NCI-H2107 treated with DMSO at 0.1 percent for 48 hours (cell line): Measurements from ENCODE around the gene B4GALT7.
"Not testable (repeated sequence)": the region's sequence is repeated elsewhere in the genome, so short reads cannot be mapped to it uniquely, and the experiment has no call there.

ENCODE experiments used
- DNase-seq: peaks from one replicate; lab custom pipeline; 2025; ENCODE audit not compliant: unreplicated experiment; lab: John Stamatoyannopoulos, UW

The B4GALT7 gene, protein sequence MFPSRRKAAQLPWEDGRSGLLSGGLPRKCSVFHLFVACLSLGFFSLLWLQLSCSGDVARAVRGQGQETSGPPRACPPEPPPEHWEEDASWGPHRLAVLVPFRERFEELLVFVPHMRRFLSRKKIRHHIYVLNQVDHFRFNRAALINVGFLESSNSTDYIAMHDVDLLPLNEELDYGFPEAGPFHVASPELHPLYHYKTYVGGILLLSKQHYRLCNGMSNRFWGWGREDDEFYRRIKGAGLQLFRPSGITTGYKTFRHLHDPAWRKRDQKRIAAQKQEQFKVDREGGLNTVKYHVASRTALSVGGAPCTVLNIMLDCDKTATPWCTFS

DNA sequence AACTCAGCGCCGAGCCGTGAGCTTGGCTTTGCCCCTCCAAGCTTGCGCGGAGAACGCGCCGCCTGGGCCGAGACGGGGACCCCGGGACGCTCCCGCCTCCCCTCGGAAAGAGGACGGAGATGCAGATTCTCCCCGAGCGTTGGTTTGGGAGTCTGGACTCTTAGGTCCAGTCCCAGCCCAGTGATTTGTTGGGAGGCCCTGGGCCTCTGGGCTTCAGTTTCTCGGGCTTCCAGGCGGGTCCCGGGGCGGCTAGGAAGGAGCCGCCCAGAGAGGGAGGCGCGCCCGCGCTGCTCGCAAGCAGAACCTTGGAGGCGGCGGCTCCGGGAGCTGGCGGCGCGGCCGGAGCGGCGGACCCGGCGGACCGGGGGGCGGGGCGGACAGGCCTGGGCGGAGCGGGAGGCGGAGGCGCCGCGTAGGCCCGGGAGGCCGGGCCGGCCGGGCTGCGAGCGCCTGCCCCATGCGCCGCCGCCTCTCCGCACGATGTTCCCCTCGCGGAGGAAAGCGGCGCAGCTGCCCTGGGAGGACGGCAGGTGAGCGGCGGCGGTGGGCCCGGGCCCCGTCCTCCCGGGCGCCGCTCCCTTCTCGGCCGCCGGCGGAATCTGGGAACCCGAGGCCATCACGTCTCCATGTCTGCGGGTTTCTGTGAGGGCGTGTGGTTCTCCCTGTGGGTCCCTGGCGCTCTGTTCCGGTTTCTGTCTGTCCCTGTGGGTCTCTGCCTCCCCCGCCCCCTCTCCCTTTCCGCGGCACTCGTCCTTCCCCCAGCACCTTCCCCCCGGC is at the start of gene B4GALT7:
Gene B4GALT7, plus strand, starts transcription at position 402 of the 777 bp plus-strand sequence. Its CDS starts 79 bp downstream, at position 481.
- DNase-seq = no peak

DNA sequence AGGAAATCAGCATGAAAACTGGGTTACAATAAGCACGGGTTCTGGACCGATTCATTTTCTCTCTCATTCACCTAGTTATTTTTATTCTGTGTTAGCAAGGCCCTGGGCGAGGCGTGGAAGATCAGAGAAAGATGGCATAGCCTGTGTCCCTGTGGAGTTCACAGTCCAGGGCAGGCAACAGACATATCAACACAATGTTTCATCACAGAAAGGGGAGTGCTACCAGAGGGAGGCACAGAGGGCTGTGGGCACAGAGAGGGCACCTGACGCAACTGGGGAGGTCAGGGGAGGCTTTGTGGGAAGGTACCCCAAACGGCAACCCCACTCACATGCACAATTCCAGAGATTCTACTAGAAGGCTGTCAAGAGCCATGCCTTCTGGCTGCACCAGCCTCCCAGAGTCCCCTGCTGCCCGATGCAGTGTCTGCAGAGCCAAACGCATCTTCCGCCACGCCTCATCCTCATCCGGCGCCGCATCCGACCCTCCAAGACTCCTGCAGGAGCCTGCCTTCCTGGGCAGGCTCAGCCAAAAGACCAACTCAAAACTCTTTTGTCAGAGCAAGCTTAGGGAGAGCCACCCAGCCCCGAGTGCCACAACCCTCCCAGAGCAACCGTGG is 47.0 kb upstream of the B4GALT7 start:
- no peak for DNase-seq

DNA sequence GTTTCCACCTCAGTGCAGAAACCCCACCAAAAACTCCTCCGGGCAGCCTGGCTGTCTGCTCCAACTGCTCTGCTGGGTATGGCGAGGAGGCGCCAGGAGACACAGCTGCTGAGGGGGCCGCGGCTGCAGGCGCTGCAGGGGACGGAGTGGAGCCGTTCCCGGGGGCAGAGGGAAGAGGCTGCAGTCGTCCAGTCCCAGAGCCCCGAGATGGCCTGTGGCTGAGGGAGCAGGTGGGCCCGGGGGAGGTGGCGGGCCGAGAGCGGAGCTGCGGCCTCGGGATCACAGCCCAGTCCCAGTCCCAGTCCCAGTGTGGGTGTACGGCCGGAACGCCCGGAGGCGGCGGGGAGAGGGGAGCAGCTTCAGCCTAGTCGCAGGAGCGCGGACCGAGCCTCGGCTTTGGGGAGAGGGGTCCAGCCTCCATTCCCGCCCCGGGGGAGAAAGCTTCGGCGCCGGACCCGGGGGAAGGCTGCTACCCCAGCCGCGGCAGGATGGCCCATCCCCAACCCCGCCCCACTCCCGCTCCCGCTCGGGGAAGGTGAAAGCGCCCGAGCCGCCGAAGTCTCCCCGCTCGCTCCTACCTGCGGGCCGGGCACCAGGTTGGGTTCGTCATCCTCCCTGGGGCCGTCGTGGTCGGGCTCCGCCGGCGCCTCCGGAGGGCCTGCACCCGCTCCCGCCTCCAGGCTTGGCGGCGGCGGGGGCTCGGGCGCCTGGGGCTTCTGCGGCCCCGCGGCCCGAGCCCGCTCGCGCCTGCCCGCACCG is 46.1 kb upstream of the B4GALT7 start:
- no peak for DNase-seq

DNA sequence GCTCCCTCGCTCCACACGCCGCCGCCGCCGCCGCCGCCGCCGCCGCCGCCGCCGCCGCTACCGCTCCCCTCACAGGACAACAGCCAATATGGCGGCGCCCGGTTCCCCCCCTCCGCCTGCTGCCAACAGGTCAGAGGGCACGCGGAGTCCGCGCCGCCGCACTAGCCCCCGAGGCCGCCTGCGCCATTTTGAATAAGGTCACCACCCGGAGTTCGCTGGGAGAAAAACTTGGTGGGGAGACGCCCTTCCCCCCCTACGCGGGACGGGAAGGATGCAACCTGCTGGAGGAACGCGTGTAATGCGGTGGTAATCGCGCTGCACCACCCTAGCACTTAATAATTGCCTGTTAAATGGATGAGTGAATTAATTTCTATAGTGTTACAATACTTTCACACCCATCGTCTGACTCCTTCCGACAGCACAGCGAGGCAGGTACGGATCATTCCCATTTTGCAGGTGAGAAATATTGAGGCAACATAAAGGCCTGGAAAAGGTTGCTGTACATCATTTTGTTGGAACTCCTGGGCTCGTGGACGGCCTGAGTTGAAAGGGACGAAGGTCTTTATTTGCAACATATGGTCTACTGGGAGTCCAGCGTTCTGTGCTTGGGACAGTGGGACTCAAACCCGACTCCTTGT is 45.3 kb upstream of the B4GALT7 start, which contains the start of gene FAM193B:
Gene FAM193B, minus strand, starts transcription at position 90 of the 638 bp plus-strand sequence. CDS start 105 bp downstream, outside the sequence.
- DNase-seq = peak; percentile 69

DNA sequence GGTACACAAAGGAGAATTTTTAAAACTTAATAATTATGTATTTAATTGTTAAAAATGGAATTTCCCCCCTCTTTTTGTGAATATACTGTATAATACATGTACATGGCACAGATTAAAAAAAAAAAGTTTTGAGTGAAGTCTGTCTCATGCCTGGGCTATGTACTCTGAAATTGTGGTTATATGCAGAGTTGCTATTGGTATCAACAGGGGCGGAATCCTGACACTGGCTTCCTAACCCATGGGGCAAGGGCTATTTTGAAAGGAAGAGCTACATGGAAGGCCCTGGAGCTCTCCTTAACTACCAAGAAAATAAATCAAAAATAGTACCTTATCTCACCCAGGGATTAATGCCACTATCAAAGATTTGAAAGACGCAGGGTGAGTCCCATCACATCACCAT is 44.7 kb upstream of the B4GALT7 start:
- DNase-seq = no peak

DNA sequence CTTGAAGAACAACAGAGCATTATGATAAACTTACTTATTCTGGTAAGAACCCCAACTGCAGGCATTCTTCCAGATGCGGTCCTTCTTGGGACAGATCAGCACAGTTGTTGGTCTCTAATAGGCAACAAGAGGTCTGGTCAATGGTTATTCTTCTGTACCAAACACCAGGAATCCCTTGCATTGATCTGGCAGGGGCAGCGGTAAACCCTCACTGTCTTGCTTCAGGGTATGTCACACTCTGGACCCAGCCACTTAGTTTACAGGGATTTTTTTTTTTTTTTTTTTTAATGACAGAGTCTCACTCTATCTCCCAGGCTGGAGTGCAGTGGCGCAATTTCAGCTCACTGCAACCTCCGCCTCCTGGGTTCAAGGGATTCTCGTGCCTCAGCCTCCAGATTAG is 44.3 kb upstream of the B4GALT7 start:
- no peak for DNase-seq

DNA sequence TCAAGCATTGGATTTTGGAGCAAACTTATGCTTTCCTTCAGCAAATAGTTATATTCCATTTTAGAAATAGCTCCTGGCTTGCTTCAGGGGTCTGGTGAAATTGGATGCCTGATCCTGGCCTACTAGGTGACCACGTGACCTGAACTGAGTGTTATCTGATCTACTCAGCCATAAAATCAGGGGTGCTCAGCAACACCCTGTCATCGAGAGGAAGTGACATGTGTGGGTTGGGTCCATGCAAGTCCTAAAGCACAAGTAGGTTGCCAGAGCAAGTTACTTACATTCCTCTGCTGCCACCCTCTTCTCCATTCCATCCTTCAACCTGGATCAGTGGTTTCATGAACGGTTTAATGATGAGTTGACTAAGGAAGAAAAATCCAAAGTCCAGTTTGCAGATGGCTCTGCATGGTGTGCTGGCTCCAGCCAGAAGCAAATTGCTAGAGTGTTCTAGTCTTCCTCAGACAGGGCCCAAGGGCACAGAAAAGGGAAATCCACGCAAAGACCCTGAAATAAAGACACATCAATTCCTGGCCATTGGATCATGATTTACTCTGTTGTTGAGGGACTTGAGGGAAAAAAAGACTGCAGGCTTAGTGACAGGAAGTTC is 42.8 kb upstream of the B4GALT7 start:
- peak; percentile 64 for DNase-seq

DNA sequence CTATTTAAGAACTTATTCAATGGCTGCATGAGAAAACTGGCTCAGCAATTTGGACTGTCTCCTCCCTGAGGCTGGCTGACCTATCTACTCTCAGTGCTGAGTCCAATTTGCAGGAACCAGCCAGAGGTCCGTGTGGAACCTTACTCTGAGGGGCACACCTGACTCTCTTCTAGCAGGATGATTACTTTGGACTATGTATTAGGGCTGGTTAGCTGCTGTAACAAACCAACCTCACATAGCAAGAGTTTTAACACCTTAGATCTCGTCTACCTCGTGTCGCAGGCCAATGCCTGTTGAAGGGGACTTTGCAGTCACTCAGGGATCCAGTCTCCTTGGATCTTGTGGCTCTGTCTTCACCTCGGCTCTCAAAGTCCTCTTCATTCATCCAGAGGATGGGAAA is 42.1 kb upstream of the B4GALT7 start:
- no peak for DNase-seq

DNA sequence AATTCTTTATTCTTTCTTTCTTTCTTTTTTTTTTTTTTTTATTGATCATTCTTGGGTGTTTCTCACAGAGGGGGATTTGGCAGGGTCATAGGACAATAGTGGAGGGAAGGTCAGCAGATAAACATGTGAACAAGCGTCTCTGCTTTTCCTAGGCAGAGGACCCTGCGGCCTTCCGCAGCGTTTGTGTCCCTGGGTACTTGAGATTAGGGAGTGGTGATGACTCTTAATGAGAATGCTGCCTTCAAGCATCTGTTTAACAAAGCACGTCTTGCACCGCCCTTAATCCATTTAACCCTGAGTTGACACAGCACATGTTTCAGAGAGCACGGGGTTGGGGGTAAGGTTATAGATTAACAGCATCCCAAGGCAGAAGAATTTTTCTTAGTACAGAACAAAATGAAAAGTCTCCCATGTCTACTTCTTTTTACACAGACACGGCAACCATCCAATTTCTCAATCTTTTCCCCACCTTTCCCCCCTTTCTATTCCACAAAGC is 40.4 kb upstream of the B4GALT7 start:
- not testable (repeated sequence) for DNase-seq

DNA sequence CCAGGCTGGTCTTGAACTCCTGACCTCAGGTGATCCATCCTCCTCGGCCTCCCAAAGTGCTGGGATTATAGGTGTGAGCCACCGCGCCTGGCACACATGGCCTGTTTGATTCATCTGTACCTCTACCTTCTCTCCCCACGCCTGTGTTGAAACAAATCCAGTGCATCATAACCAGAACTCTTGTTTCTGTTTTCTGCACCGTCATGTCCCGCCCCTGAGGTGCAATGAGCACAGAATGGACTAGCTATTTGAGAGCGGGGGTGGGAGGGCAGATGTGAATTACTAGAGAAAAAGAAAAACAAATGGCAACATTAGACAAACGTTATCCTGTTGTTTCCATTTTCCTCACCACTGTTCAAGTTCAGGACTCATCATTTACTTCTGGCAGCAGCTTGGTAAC is 34.9 kb upstream of the B4GALT7 start:
- DNase-seq = no peak

DNA sequence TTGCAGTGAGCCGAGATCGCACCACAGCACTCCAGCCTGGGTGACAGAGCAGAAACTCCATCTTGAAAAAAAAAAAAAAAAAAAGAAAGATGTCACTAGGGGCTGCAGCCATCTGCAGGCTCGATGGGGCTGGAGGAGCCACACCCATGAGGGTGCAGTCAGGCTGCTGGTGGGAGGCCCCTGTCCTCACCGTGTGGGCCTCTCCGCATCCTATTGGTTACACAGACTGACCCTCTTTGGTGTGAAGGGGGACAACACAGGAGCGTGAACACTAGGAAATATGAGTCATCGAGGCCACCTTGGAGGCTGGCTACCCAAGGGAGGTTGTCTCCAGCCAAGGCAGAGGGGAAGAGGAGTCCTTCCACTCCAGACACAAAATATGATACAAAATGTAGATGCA is 31.6 kb upstream of the B4GALT7 start:
- DNase-seq = no peak

DNA sequence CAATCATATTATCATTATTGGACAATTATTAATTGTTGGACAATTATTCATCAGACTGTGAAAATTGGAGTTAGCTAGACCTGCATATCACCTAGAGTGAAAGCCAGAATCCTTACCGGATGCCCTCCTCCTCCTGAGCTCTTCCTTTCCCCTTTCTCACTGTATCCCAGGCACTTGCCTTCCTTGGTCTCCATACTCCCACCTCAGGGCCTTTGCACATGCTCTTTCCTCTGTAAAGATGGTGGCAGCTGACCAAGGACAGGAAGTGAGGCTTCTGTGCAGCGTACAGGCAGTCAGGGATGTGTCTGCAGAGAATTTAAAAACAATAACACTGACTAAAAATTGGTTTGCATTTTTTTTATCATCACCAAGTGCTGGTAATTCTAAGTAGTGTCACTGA is 30.0 kb upstream of the B4GALT7 start:
- DNase-seq = no peak

DNA sequence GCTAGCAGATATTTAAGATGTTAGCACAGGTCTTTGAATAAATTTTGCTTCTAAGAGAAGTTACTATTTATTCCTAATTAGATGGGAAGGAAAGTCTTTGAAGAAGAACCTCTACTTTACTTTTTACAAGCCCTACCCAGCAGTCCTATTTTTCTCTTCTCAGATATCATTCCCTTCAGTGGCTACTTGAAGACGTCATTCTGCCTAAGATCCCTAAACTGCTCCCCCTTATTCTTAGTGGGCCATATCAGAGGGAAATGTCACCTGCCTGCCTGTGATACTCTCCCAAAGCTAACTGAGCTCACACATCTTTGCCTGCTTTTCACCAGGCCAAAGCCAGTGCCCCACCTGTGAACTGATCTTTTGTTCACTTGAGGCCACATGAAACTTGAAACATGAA is 24.4 kb upstream of the B4GALT7 start:
- DNase-seq = no peak

DNA sequence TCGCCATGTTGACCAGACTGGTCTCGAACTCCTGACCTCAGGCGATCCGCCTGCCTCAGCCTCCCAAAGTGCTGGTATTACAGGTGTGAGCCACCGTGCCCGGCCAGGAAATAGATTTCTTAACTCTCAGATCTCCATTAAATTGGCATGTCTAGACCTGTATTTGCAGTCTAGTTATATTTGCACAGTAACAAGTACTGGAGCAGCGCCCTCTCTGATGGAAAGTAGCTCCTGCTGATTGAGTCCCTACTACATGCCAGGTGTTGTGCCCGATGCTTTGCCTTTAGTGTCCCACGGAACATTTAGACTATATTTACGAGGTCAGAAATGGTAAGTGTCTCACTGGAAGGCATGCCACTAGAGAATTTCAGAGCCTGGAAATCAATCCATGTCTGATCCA is 23.8 kb upstream of the B4GALT7 start:
- DNase-seq = no peak

DNA sequence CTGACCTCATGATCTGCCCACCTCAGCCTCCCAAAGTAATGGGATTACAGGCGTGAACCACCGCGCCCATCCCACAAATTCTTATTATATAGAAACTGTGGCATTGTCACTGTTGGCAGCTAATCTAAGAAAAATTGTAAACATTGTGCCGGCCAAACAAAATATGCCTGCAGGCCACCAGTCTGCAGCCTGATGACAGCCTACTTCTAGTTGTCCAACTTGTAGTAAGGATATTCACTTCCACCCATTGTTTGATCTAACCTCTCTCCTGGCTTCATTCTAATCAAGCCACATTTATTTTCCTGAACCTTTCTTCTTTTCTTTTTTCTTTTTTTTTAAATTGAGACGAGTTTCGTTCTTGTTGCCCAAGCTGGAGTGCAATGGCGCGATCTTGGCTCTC is 21.6 kb upstream of the B4GALT7 start:
- no peak for DNase-seq

DNA sequence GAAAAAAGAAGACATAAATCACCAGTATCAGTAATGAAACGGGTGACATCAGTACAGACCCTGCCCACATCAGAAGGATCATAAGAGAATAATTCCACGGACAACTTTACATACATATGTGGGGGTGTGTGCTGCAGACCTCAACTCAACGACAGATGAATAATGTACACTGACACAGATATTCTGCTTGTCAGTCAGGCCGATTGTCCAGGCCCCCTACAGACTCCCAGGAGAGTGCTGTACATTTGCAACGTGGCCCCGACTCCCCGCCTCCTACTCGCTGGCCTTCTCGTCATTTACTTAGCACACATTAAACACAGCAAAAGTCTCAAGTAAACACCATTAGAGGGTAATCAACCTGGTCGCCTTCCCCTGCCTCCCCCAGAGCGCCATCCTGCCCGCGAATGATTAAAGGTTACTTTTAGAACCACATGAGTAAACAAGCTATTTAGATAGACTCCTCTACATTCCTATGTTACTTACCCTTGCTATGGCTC is 11.5 kb upstream of the B4GALT7 start:
- DNase-seq = no peak

DNA sequence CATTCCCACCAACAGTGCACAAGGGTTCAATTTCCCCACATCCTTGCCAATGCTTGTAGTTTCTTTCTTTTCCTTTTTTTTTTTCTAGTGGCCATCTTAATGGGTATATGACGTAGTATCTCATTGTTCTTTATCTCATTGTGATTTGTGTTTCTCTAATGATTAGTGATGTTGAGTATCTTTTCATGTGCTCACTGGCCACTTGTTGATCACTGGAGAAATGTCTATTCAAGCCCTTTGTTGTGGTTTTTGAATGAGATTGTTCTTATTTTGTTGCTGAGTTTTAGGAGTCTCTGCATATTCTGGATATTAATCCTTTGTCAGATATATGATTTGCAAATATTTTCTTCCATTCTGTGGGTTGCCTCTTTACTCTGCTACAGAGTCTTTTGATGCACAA is 9.5 kb upstream of the B4GALT7 start:
- DNase-seq = no peak

DNA sequence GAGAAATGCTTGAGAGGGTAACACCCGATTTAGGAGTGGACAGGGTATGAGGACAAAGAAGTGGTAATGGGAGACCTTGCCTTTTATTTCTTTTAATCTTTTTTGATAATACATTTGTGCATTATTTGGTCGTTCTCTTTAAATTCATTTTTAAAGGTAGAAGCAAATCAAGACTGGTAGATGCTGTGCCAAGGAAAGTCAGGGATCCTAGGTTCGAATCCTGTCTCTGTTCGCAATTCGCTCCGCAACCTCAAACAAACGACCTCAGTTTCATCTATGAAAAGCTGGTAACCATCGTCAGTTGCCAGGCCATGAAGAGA is 8.3 kb upstream of the B4GALT7 start:
- no peak for DNase-seq

DNA sequence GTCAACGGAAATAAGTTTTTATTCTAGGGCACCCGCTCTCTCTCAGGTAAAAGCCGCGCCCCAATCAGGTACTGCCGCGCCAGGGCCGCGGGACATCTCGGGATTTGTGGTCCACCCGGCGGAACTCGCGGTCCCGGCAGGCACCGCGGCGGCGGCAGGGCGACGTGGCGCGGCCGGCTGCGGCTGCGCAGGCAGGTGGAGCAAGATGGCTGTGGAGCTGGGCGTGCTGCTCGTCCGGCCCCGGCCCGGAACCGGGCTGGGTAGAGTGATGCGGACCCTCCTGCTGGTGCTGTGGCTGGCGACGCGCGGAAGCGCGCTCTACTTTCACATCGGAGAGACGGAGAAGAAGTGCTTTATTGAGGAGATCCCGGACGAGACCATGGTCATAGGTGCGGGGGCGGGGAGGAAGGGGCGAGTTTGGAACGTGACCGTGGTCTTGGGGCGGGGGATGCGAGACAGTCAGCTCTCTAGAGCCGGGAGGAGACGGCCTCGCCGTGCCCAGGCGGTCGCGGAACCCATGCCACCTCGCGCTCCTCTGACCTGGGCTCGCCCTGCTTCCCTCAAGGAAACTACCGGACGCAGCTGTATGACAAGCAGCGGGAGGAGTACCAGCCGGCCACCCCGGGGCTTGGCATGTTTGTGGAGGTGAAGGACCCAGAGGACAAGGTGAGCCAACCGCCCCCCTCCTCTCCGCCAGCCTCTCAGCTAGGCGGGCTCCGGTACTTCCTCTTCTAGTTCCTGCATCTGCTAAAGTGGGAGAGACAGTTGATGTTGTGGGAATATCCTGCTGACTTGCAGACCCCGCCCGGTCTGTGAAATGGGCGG is 7.7 kb upstream of the B4GALT7 start, which contains the start of gene TMED9:
Gene TMED9, plus strand, starts transcription at position 194 of the 825 bp plus-strand sequence. Its CDS starts 12 bp downstream, at position 206.
- peak; percentile 33 for DNase-seq
